ENCODE results near the gene CCDC150. TPM values are rescaled to one million over a fixed set of nuclear protein-coding genes. Genes with fewer than 3 reads are reported as not detected.

Gene CCDC150
- total RNA-seq, 6 experiments from 2014 or later, result 1.4 to 4.3 (median 3.8) TPM

GRCh38 chr2:196610796-196611195 lies 28.7 kb upstream of the CCDC150 start:
- no peaks in the 10 kb centered on the region for H3K9me3 Mint-ChIP-seq
- DNase-seq, result no peak
- peaks cover 2% of the 10 kb centered on the region; the same call in 1 of the 2 replicates for H3K27me3 Mint-ChIP-seq (ENCODE audit: insufficient read depth)
- H3K27ac Mint-ChIP-seq, result no peak overlapping the region
- peaks cover 32% of the 10 kb centered on the region for H3K4me1 Mint-ChIP-seq (ENCODE audit: low read depth)
- H3K36me3 Mint-ChIP-seq (ENCODE audit: low read depth), result no peaks in the 10 kb centered on the region
- H3K4me3 Mint-ChIP-seq, result no peak overlapping the region
- TF ChIP-seq CTCF (IDR thresholded peaks at IDR 0.05), result no peak

- peak; percentile 46 for TF ChIP-seq CTCF (IDR thresholded peaks at IDR 0.05)
- no peaks in the 10 kb centered on the region for H3K9me3 Mint-ChIP-seq
- H3K36me3 Mint-ChIP-seq (ENCODE audit: low read depth), result no peaks in the 10 kb centered on the region
- H3K27ac Mint-ChIP-seq, result no peak overlapping the region
- no peak overlapping the region for H3K4me3 Mint-ChIP-seq
- no peak for DNase-seq
- H3K27me3 Mint-ChIP-seq (ENCODE audit: insufficient read depth), result peaks cover 2% of the 10 kb centered on the region; the same call in 1 of the 2 replicates
- peaks cover 7% of the 10 kb centered on the region for H3K4me1 Mint-ChIP-seq (ENCODE audit: low read depth)
These were observed 26.2 kb upstream of the CCDC150 start for GRCh38 chr2:196613302-196613701.

- TF ChIP-seq CTCF (IDR thresholded peaks at IDR 0.05), result no peak
- H3K27ac Mint-ChIP-seq, result no peak overlapping the region
- no peak for DNase-seq
- H3K4me3 Mint-ChIP-seq, result no peak overlapping the region
- H3K4me1 Mint-ChIP-seq (ENCODE audit: low read depth), result no peaks in the 10 kb centered on the region
- no peaks in the 10 kb centered on the region for H3K36me3 Mint-ChIP-seq (ENCODE audit: low read depth)
- H3K9me3 Mint-ChIP-seq, result no peaks in the 10 kb centered on the region
- H3K27me3 Mint-ChIP-seq (ENCODE audit: insufficient read depth), result no peaks in the 10 kb centered on the region; the same call in 1 of the 2 replicates
These were observed 22.1 kb upstream of the CCDC150 start for GRCh38 chr2:196617430-196617829.

GRCh38 chr2:196618661-196619060 lies 20.9 kb upstream of the CCDC150 start:
- no peaks in the 10 kb centered on the region for H3K4me1 Mint-ChIP-seq (ENCODE audit: low read depth)
- no peak for TF ChIP-seq CTCF (IDR thresholded peaks at IDR 0.05)
- no peaks in the 10 kb centered on the region for H3K9me3 Mint-ChIP-seq
- no peak for DNase-seq
- H3K27me3 Mint-ChIP-seq (ENCODE audit: insufficient read depth), result no peaks in the 10 kb centered on the region; the same call in 1 of the 2 replicates
- no peak overlapping the region for H3K27ac Mint-ChIP-seq
- H3K36me3 Mint-ChIP-seq (ENCODE audit: low read depth), result no peaks in the 10 kb centered on the region
- H3K4me3 Mint-ChIP-seq, result no peak overlapping the region

GRCh38 chr2:196630531-196630930 lies 9.0 kb upstream of the CCDC150 start:
- Mint-ChIP-seq H3K27ac (no peak overlapping the region), H3K4me3 (no peak overlapping the region), H3K27me3 (ENCODE audit: insufficient read depth) (no peaks in the 10 kb centered on the region; the same call in 1 of the 2 replicates), H3K36me3 (ENCODE audit: low read depth) (peaks cover 22% of the 10 kb centered on the region), H3K9me3 (peaks cover 26% of the 10 kb centered on the region), H3K4me1 (ENCODE audit: low read depth) (peaks cover 6% of the 10 kb centered on the region; the same call in 1 of the 2 replicates)
- TF ChIP-seq CTCF (IDR thresholded peaks at IDR 0.05), result no peak
- no peak for DNase-seq

- no peak for TF ChIP-seq CTCF (IDR thresholded peaks at IDR 0.05)
- no peak overlapping the region for H3K4me3 Mint-ChIP-seq
- DNase-seq, result no peak
These were observed 4.4 kb upstream of the CCDC150 start for GRCh38 chr2:196635156-196635555.

More at GRCh38 chr2:196635156-196635555, 4.4 kb upstream of the CCDC150 start:
- Mint-ChIP-seq H3K4me1 (ENCODE audit: low read depth) (peaks cover 2% of the 10 kb centered on the region), H3K27ac (no peak overlapping the region), H3K9me3 (peaks cover 20% of the 10 kb centered on the region), H3K27me3 (ENCODE audit: insufficient read depth) (no peaks in the 10 kb centered on the region; the same call in 1 of the 2 replicates), H3K36me3 (ENCODE audit: low read depth) (peaks cover 17% of the 10 kb centered on the region)
